HG02981 (cell line): ENCODE data around the gene RAB38.
A peak's percentile ranks its signal among the peaks of the same experiment; 100 is the strongest.

ENCODE experiments used
- ATAC-seq: cut with Tn5 transposase; IDR thresholded peaks from one replicate; pipeline ENCODE4 v1.9.1; 2021; ENCODE audit warnings: mild to moderate bottlenecking, moderate library complexity; ENCODE audit not compliant: unreplicated experiment

The RAB38 gene

GRCh38 chr11:88170673-88171072 lies 4.6 kb downstream of the RAB38 start:
- no peak for ATAC-seq

GRCh38 chr11:88169881-88170280 lies 5.4 kb downstream of the RAB38 start:
- no peak for ATAC-seq

- ATAC-seq = no peak
These were observed 5.8 kb downstream of the RAB38 start for GRCh38 chr11:88169471-88169870.

GRCh38 chr11:88167853-88168252 lies 7.4 kb downstream of the RAB38 start:
- no peak for ATAC-seq

GRCh38 chr11:88164806-88165585 lies 10.2 kb downstream of the RAB38 start:
- ATAC-seq = no peak

GRCh38 chr11:88164320-88164719 lies 10.9 kb downstream of the RAB38 start:
- ATAC-seq = peak; percentile 41

- ATAC-seq = no peak
These were observed 17.2 kb downstream of the RAB38 start for GRCh38 chr11:88158081-88158480.

GRCh38 chr11:88157370-88157769 lies 17.9 kb downstream of the RAB38 start:
- no peak for ATAC-seq

GRCh38 chr11:88152381-88152780 lies 22.9 kb downstream of the RAB38 start:
- no peak for ATAC-seq

- ATAC-seq = no peak
These were observed 23.5 kb downstream of the RAB38 start for GRCh38 chr11:88151709-88152265.

- no peak for ATAC-seq
These were observed 29.1 kb downstream of the RAB38 start for GRCh38 chr11:88146106-88146505.

GRCh38 chr11:88139865-88140264 lies 35.4 kb downstream of the RAB38 start:
- no peak for ATAC-seq

- ATAC-seq = peak; percentile 49
These were observed 43.3 kb downstream of the RAB38 start for GRCh38 chr11:88131764-88132470.

GRCh38 chr11:88122956-88123355 lies 52.3 kb downstream of the RAB38 start:
- no peak for ATAC-seq

- ATAC-seq = no peak
These were observed 55.7 kb downstream of the RAB38 start for GRCh38 chr11:88119561-88119960.

- peak; percentile 77 for ATAC-seq
These were observed 57.9 kb downstream of the RAB38 start for GRCh38 chr11:88117281-88117858.

GRCh38 chr11:88115828-88116755 lies 59.2 kb downstream of the RAB38 start:
- ATAC-seq = no peak

GRCh38 chr11:88114486-88115045 lies 60.7 kb downstream of the RAB38 start:
- ATAC-seq = no peak

GRCh38 chr11:88106666-88107065 lies 68.6 kb downstream of the RAB38 start:
- no peak for ATAC-seq

- peak; percentile 48 for ATAC-seq
These were observed 69.3 kb downstream of the RAB38 start for GRCh38 chr11:88105951-88106350.
